ENCODE measurements around the gene SEPTIN1. TPM values are rescaled to one million over a fixed set of nuclear protein-coding genes. Genes with fewer than 3 reads are reported as not detected.
"Not testable (repeated sequence)": the region's sequence is repeated elsewhere in the genome, so short reads cannot be mapped to it uniquely, and the experiment has no call there.

The SEPTIN1 gene
- total RNA-seq, 1 donor from 2014 or later = 2.9 TPM

- Mint-ChIP-seq H3K27ac (ENCODE audit: unreplicated experiment) (no peak overlapping the region), H3K27me3 (ENCODE audit: unreplicated experiment) (peaks cover 1% of the 10 kb centered on the region), H3K36me3 (ENCODE audit: unreplicated experiment) (no peaks in the 10 kb centered on the region), H3K4me1 (ENCODE audit: low read depth, unreplicated experiment) (no peaks in the 10 kb centered on the region), H3K4me3 (ENCODE audit: unreplicated experiment) (no peak overlapping the region), H3K9me3 (ENCODE audit: unreplicated experiment) (no peaks in the 10 kb centered on the region)
- DNase-seq = no peak
- TF ChIP-seq CTCF (IDR thresholded peaks at IDR 0.05; ENCODE audit: partially characterized antibody, unreplicated experiment) = no peak
Observed at GRCh38 chr16:30342751-30343490, 39.4 kb downstream of the SEPTIN1 start.

DNA sequence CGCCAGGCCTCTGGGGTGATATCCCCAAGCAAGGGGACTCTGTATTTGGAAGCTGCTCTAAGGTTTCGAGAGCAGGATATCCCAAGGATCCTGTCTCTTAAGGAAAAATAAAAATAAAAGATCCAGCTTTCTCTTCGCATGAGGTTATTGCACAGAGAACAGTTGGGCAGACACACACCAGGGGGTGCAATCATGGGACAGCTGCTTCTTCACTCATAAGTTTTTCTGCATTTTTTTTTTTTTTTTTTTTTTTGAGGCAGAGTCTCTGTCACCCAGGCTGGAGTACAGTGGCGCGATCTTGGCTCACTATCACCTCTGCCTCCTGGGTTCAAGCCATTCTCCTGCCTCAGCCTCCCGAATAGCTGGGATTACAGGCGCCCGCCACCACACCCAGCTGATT lies 40.4 kb downstream of the SEPTIN1 start:
- not testable (repeated sequence) for H3K27ac Mint-ChIP-seq (ENCODE audit: unreplicated experiment); DNase-seq; H3K27me3 Mint-ChIP-seq (ENCODE audit: unreplicated experiment); H3K36me3 Mint-ChIP-seq (ENCODE audit: unreplicated experiment); H3K9me3 Mint-ChIP-seq (ENCODE audit: unreplicated experiment); H3K4me3 Mint-ChIP-seq (ENCODE audit: unreplicated experiment); H3K4me1 Mint-ChIP-seq (ENCODE audit: low read depth, unreplicated experiment)

DNA sequence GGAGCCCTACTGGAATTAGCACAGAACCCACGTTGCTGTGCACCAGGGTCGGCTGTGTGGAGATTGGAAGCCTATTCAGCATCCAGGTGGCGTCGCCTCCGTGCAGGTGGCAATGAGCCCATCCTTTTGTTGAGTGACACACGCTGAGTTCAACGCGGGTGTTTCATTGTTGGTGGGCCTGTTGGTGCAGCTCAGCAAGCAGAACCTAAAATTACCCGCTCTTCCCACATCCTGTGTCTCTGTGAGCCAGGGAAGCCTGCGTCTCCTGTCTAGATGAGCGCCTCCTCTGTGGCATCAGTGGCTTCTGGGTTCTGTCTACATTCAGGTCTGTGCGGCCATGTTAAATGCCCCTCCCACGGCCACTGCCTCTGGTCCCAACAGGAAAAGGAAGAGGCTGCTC lies 41.7 kb downstream of the SEPTIN1 start:
- Mint-ChIP-seq H3K4me3 (ENCODE audit: unreplicated experiment) (no peak overlapping the region), H3K9me3 (ENCODE audit: unreplicated experiment) (no peaks in the 10 kb centered on the region), H3K27me3 (ENCODE audit: unreplicated experiment) (peaks cover 4% of the 10 kb centered on the region), H3K27ac (ENCODE audit: unreplicated experiment) (no peak overlapping the region), H3K4me1 (ENCODE audit: low read depth, unreplicated experiment) (no peaks in the 10 kb centered on the region), H3K36me3 (ENCODE audit: unreplicated experiment) (no peaks in the 10 kb centered on the region)
- no peak for TF ChIP-seq CTCF (IDR thresholded peaks at IDR 0.05; ENCODE audit: partially characterized antibody, unreplicated experiment)
- DNase-seq = no peak

GRCh38 chr16:30338715-30339114 lies 43.6 kb downstream of the SEPTIN1 start:
- H3K9me3 Mint-ChIP-seq (ENCODE audit: unreplicated experiment); H3K36me3 Mint-ChIP-seq (ENCODE audit: unreplicated experiment); H3K4me1 Mint-ChIP-seq (ENCODE audit: low read depth, unreplicated experiment); H3K4me3 Mint-ChIP-seq (ENCODE audit: unreplicated experiment); H3K27ac Mint-ChIP-seq (ENCODE audit: unreplicated experiment); H3K27me3 Mint-ChIP-seq (ENCODE audit: unreplicated experiment); DNase-seq: not testable (repeated sequence)

DNA sequence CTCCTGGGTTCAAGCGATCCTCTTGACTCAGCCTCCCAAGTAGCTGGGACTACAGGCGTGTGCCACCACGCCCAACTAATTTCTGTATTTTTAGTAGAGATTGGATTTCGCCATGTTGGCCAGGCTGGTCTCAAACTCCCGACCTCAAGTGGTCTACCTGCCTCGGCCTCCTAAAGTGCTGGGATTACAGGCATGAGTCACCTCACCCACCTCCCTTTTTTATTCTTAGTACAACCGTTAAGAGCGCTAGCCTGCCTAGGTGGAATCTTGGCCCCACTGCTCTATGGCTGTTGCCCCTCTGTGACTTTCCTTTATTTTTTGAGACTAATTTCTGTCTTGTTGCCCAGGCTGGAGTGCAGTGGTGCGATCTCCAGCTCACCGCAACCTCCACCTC lies 44.4 kb downstream of the SEPTIN1 start:
- not testable (repeated sequence) for H3K27me3 Mint-ChIP-seq (ENCODE audit: unreplicated experiment); H3K4me3 Mint-ChIP-seq (ENCODE audit: unreplicated experiment); H3K9me3 Mint-ChIP-seq (ENCODE audit: unreplicated experiment); DNase-seq; H3K27ac Mint-ChIP-seq (ENCODE audit: unreplicated experiment); H3K36me3 Mint-ChIP-seq (ENCODE audit: unreplicated experiment); H3K4me1 Mint-ChIP-seq (ENCODE audit: low read depth, unreplicated experiment)

- peaks cover 2% of the 10 kb centered on the region for H3K4me1 Mint-ChIP-seq (ENCODE audit: low read depth, unreplicated experiment)
- H3K27me3 Mint-ChIP-seq (ENCODE audit: unreplicated experiment) = peaks cover 4% of the 10 kb centered on the region
- DNase-seq = no peak
- H3K27ac Mint-ChIP-seq (ENCODE audit: unreplicated experiment) = no peak overlapping the region
- no peak for TF ChIP-seq CTCF (IDR thresholded peaks at IDR 0.05; ENCODE audit: partially characterized antibody, unreplicated experiment)
- no peaks in the 10 kb centered on the region for H3K36me3 Mint-ChIP-seq (ENCODE audit: unreplicated experiment)
- peaks cover 2% of the 10 kb centered on the region for H3K9me3 Mint-ChIP-seq (ENCODE audit: unreplicated experiment)
- peak overlapping the region; percentile 67 for H3K4me3 Mint-ChIP-seq (ENCODE audit: unreplicated experiment)
Observed at GRCh38 chr16:30335598-30336474, 46.5 kb downstream of the SEPTIN1 start.

- not testable (repeated sequence) for H3K9me3 Mint-ChIP-seq (ENCODE audit: unreplicated experiment); H3K27me3 Mint-ChIP-seq (ENCODE audit: unreplicated experiment); H3K4me1 Mint-ChIP-seq (ENCODE audit: low read depth, unreplicated experiment); H3K27ac Mint-ChIP-seq (ENCODE audit: unreplicated experiment); H3K36me3 Mint-ChIP-seq (ENCODE audit: unreplicated experiment)
- peak; percentile 88 for DNase-seq
- peak overlapping the region; percentile 67 for H3K4me3 Mint-ChIP-seq (ENCODE audit: unreplicated experiment)
Observed at GRCh38 chr16:30335028-30335597, 47.2 kb downstream of the SEPTIN1 start.

GRCh38 chr16:30334473-30334989 lies 47.8 kb downstream of the SEPTIN1 start:
- H3K9me3 Mint-ChIP-seq (ENCODE audit: unreplicated experiment); H3K36me3 Mint-ChIP-seq (ENCODE audit: unreplicated experiment); H3K27me3 Mint-ChIP-seq (ENCODE audit: unreplicated experiment); H3K4me1 Mint-ChIP-seq (ENCODE audit: low read depth, unreplicated experiment): not testable (repeated sequence)
- peak overlapping the region; percentile 88 for H3K27ac Mint-ChIP-seq (ENCODE audit: unreplicated experiment)
- peak overlapping the region; percentile 95 for H3K4me3 Mint-ChIP-seq (ENCODE audit: unreplicated experiment)
- peak; percentile 75 for DNase-seq

All from glutamatergic neuron (in vitro differentiated cells).